Smooth muscle cell of the brain vasculature (primary cell): ENCODE data around the gene APOC3.
A peak's percentile ranks its signal among the peaks of the same experiment; 100 is the strongest.
"Not testable (repeated sequence)": the region's sequence is repeated elsewhere in the genome, so short reads cannot be mapped to it uniquely, and the experiment has no call there.

Source experiments
- DNase-seq: peaks from one replicate; pipeline ENCODE4 v3.0.0-alpha.2; 2012; ENCODE audit warnings: low read depth, low spot score

Gene APOC3

DNA sequence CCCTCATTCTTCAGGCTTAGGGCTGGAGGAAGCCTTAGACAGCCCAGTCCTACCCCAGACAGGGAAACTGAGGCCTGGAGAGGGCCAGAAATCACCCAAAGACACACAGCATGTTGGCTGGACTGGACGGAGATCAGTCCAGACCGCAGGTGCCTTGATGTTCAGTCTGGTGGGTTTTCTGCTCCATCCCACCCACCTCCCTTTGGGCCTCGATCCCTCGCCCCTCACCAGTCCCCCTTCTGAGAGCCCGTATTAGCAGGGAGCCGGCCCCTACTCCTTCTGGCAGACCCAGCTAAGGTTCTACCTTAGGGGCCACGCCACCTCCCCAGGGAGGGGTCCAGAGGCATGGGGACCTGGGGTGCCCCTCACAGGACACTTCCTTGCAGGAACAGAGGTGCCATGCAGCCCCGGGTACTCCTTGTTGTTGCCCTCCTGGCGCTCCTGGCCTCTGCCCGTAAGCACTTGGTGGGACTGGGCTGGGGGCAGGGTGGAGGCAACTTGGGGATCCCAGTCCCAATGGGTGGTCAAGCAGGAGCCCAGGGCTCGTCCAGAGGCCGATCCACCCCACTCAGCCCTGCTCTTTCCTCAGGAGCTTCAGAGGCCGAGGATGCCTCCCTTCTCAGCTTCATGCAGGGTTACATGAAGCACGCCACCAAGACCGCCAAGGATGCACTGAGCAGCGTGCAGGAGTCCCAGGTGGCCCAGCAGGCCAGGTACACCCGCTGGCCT lies 641 bp downstream of the APOC3 start:
- no peak for DNase-seq

DNA sequence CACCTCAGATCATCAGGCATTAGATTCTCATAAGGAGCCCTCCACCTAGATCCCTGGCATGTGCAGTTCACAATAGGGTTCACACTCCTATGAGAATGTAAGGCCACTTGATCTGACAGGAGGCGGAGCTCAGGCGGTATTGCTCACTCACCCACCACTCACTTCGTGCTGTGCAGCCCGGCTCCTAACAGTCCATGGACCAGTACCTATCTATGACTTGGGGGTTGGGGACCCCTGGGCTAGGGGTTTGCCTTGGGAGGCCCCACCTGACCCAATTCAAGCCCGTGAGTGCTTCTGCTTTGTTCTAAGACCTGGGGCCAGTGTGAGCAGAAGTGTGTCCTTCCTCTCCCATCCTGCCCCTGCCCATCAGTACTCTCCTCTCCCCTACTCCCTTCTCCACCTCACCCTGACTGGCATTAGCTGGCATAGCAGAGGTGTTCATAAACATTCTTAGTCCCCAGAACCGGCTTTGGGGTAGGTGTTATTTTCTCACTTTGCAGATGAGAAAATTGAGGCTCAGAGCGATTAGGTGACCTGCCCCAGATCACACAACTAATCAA lies 2.2 kb downstream of the APOC3 start:
- no peak for DNase-seq

GRCh38 chr11:116832350-116833290 lies 2.9 kb downstream of the APOC3 start:
- no peak for DNase-seq

- DNase-seq = no peak
Measured at GRCh38 chr11:116833491-116833815, 3.7 kb downstream of the APOC3 start.

DNA sequence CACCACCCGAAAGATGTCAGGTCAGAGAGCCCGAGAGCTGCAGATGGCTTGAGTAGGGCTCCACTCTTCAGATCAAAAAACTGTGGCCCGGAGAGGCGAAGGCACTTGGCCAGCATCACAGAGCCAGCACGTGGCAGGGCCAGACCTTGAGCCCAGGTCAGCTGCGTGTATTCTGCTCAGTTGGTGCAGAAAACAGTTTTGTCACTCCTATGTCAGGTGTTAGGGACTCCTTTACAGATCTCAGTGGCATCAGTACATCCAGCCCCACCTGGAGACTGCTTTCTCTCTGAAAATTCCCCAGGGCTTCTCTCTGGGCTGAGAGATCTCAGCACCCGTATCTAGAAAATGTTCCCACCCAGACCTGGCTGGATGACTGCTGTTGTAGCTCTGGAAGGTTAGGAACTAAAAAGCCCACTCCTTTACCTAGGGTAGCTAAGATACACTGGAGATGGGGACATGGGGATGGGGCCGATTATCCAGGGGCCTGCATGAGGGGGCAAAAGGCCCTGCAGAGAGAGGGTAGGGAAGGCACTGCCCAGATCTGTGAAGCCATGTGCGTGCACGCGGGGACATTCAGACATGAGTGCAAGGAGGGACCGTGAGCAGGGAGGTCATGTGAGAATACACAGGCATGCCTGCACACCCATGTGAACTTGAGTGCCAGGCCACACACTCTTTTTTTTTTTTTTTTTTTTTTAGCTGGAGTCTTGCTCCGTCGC lies 4.3 kb downstream of the APOC3 start:
- no peak for DNase-seq

DNA sequence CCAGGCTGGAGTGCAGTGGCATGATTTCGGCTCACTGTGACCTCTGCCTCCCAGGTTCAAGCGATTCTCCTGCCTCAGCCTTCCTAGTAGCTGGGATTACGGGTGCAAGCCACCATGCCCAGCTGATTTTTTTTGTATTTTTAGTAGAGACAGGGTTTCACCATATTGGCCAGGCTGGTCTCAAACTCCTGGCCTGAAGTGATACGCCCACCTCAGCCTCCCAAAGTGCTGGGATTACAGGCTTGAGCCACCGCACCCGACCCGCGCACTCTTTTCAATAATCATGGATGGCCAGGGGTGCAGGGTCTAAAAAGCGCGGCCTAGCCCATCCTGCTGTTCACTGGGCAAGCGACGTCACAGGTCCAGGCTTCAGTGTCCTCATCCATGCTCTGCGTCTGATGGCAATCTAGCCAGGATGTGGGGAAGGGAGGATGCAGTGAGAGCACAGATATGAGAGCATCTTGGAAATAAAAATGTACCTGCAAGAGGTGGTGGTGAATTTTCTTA lies 4.9 kb downstream of the APOC3 start:
- not testable (repeated sequence) for DNase-seq

- DNase-seq = no peak
Measured at GRCh38 chr11:116835042-116835772, 5.5 kb downstream of the APOC3 start.

DNA sequence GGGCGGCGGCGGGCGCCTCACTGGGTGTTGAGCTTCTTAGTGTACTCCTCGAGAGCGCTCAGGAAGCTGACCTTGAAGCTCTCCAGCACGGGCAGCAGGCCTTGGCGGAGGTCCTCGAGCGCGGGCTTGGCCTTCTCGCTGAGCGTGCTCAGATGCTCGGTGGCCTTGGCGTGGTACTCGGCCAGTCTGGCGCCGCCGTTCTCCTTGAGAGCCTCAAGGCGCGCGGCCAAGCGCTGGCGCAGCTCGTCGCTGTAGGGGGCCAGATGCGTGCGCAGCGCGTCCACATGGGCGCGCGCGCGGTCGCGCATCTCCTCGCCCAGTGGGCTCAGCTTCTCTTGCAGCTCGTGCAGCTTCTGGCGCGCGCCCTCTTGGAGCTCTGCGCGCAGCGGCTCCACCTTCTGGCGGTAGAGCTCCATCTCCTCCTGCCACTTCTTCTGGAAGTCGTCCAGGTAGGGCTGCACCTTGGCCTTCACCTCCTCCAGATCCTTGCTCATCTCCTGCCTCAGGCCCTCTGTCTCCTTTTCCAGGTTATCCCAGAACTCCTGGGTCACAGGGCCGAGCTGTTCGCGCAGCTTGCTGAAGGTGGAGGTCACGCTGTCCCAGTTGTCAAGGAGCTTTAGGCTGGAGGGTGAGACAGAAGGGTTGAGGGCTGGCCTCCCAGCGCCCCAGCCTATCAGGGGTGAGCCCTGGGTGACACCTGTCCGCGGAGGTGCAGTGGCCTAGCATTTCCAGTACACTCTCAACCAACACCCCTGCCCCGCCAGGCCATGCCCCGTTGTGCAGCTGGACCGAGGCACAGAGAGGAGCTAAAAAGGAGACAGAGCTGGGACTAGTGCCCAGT lies 6.3 kb downstream of the APOC3 start:
- peak; percentile 83 for DNase-seq

DNA sequence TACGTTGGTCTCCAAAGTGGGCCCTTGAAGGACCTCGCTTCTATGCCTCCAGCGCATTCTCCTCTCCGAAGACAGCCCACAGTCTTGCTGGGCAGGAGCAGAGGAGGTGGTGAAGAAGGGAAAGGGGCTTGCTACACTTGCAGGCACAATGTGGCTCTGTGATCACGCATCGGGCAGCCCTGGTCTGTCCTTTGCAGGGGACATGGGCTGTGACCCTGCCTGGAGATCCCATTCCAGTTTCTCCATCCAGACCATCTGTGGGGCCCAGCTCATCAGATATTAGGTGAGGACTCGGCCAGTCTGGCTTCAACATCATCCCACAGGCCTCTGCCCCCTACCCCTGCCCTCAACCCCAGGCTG lies 6.9 kb downstream of the APOC3 start:
- no peak for DNase-seq

- DNase-seq = no peak
Measured at GRCh38 chr11:116837231-116838091, 7.8 kb downstream of the APOC3 start, which contains the start of gene APOA1. Gene APOA1, minus strand, starts transcription at chr11:116837622. Its CDS starts 235 bp downstream, at chr11:116837387.

- no peak for DNase-seq
Measured at GRCh38 chr11:116838321-116839084, 8.8 kb downstream of the APOC3 start.

DNA sequence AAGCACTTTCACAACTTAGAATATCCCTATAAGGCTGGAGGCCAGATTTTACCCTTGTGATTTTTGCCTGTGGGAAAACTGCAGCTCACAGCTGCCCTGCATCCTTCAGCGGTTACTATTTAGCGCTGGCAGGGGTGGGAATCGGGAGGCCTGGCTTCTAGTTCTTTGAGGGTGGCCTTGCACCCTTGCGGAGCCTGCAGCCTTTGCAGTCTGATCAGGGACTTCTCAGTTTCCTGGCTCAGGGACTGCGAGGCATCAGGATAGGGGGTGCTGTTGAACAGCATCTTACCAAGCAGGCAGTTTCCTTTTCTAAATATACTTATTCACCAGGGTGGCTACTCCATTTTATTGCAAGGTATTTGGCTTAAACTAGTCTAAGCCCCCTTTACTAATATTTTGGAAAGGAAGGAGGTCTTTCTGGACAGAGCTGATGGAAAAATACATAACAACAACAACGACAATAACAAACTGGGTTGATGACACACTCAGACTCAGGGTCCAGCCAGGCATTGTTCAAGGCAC lies 10.6 kb downstream of the APOC3 start:
- no peak for DNase-seq

GRCh38 chr11:116840746-116841296 lies 11.1 kb downstream of the APOC3 start:
- DNase-seq = no peak

DNA sequence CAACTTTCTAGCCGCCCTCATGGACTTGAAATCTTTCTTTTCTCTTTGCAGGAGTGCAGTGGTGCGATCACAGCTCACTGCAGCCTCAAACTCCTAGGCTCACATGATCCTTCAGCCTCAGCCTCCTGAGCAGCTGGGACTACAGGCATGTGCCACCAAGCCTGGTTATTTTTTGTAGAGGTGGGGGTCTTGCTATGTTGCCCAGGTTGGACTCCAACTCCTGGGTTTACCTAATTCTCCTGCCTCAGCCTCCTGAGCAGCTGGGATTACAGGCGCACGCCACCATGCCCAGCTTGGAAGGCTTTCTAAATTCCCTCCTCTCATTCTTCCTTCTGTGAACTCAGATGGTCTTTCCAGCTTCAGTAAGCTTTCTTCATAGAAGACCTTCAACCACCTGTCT lies 12.4 kb downstream of the APOC3 start:
- no peak for DNase-seq

- no peak for DNase-seq
Measured at GRCh38 chr11:116842909-116843308, 13.2 kb downstream of the APOC3 start.

DNA sequence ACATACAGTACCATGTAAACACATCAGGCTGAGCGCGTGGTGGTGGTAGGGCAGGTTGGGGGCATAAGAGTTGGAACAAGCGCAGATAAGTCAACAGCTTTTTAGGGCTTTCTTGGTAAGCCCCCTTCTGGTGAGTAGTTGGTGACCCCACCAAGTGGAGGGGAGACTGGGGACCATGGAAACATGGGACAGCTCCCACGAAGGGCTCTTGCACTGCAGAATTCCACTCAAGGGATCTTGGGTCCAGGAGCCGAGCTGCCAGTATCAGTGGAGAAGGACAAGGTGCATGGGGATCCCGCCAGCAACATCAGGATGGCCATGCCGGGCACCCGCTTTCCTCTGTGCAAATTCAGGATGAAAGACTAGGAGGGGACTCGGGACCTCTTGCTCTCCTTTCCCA lies 14.0 kb downstream of the APOC3 start:
- no peak for DNase-seq

- DNase-seq = no peak
Measured at GRCh38 chr11:116844722-116845121, 15.0 kb downstream of the APOC3 start.

- no peak for DNase-seq
Measured at GRCh38 chr11:116847612-116848011, 17.9 kb downstream of the APOC3 start.
